LNCAP (cell line): ENCODE results near the gene THBD.

Experiments
- TF ChIP-seq, protein P1 (sequence below): fragments of 450-650 bp; IDR thresholded peaks from 2 replicates; pipeline ENCODE4 v1.5.1; 2017; ENCODE audit warnings: mild to moderate bottlenecking

THBD gene

GRCh38 chr20:23094213-23094896 lies 44.9 kb upstream of the THBD start:
- TF ChIP-seq, protein P1, sequence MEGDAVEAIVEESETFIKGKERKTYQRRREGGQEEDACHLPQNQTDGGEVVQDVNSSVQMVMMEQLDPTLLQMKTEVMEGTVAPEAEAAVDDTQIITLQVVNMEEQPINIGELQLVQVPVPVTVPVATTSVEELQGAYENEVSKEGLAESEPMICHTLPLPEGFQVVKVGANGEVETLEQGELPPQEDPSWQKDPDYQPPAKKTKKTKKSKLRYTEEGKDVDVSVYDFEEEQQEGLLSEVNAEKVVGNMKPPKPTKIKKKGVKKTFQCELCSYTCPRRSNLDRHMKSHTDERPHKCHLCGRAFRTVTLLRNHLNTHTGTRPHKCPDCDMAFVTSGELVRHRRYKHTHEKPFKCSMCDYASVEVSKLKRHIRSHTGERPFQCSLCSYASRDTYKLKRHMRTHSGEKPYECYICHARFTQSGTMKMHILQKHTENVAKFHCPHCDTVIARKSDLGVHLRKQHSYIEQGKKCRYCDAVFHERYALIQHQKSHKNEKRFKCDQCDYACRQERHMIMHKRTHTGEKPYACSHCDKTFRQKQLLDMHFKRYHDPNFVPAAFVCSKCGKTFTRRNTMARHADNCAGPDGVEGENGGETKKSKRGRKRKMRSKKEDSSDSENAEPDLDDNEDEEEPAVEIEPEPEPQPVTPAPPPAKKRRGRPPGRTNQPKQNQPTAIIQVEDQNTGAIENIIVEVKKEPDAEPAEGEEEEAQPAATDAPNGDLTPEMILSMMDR, result no peak

DNA sequence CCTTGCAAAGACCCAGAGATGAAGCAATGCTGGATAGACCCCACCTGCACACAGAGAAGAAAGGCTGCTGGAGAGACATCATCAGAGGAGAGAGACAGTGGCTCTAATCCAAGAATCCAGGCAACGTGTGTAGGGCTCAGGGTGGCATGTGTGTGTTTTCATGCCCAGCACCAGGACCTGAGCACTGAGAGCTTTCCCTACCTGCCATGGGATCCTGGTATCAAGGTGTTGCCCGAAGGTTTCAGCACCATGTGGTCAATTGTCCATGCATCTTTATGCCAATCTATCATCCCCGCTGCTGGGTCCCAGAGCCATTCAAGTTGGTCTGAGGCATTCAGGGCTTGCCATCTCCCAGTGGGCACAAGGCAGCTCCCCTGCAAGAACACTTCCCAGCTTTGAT lies 44.1 kb upstream of the THBD start:
- TF ChIP-seq, protein P1, result no peak

- TF ChIP-seq, protein P1, result no peak
These were observed 43.5 kb upstream of the THBD start for GRCh38 chr20:23092861-23093495.

GRCh38 chr20:23092384-23092756 lies 42.9 kb upstream of the THBD start:
- TF ChIP-seq, protein P1, result no peak

GRCh38 chr20:23091721-23092383 lies 42.4 kb upstream of the THBD start:
- TF ChIP-seq, protein P1, result no peak

GRCh38 chr20:23090878-23091277 lies 41.4 kb upstream of the THBD start:
- TF ChIP-seq, protein P1, result no peak

DNA sequence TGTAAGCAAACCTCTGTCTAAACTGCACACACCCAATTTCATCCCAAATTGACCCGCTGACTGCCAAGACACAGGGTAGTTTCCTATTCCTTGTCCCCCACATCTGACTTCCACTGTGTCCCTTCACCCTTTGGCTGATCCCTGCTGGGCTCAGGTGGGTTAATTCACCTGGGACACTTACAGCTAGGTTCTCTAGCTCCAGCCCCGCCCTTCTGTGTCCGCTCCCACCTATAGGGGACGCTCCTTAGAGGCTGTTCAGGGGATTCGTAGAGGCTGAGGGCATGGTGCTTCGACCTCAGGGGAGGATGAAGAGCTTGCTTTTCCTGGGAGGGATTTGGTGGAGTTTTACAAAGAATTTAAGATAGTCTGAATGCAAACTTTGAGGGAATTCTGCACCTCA lies 40.7 kb upstream of the THBD start:
- TF ChIP-seq, protein P1, result no peak
